CD4-positive, alpha-beta T cell treated with Interleukin-6 at 100 ng/mL for 8 hours (primary cell): Measurements from ENCODE around the gene TIMM23B.
"Not testable (repeated sequence)": the region's sequence is repeated elsewhere in the genome, so short reads cannot be mapped to it uniquely, and the experiment has no call there.

Source experiments
- DNase-seq: peaks from one replicate; pipeline ENCODE4 v3.0.0-alpha.2; 2020; ENCODE audit warnings: mixed read lengths, low spot score

TIMM23B gene

GRCh38 chr10:49941447-49942338 is at the start of gene TIMM23B, which contains the start of gene PARG:
Gene TIMM23B, plus strand, starts transcription at chr10:49942053. Its CDS starts 142 bp downstream, at chr10:49942195.
Gene PARG, minus strand, starts transcription at chr10:49942027. Its CDS starts 302 bp downstream, at chr10:49941725.
- DNase-seq: peak; percentile 69

GRCh38 chr10:49899999-49900398 is 41.9 kb upstream of the TIMM23B start:
- not testable (repeated sequence) for DNase-seq

- DNase-seq: not testable (repeated sequence)
These were observed 41.4 kb upstream of the TIMM23B start for GRCh38 chr10:49900406-49900805.

- DNase-seq: not testable (repeated sequence)
These were observed 38.0 kb upstream of the TIMM23B start for GRCh38 chr10:49903829-49904228.

GRCh38 chr10:49908290-49909080 is 33.4 kb upstream of the TIMM23B start:
- not testable (repeated sequence) for DNase-seq

GRCh38 chr10:49910295-49910694 is 31.6 kb upstream of the TIMM23B start:
- DNase-seq: not testable (repeated sequence)

- DNase-seq: not testable (repeated sequence)
These were observed 25.4 kb upstream of the TIMM23B start for GRCh38 chr10:49916451-49916850.

GRCh38 chr10:49917927-49918326 is 23.9 kb upstream of the TIMM23B start:
- DNase-seq: not testable (repeated sequence)

GRCh38 chr10:49922041-49922440 is 19.8 kb upstream of the TIMM23B start:
- DNase-seq: not testable (repeated sequence)

- not testable (repeated sequence) for DNase-seq
These were observed 18.3 kb upstream of the TIMM23B start for GRCh38 chr10:49923572-49923971.

- DNase-seq: not testable (repeated sequence)
These were observed 10.6 kb upstream of the TIMM23B start for GRCh38 chr10:49931276-49931675.

GRCh38 chr10:49931959-49932728 is 9.7 kb upstream of the TIMM23B start:
- not testable (repeated sequence) for DNase-seq

- not testable (repeated sequence) for DNase-seq
These were observed 469 bp downstream of the TIMM23B start for GRCh38 chr10:49942339-49942705.

- not testable (repeated sequence) for DNase-seq
These were observed 1.8 kb downstream of the TIMM23B start for GRCh38 chr10:49943607-49944006.

- not testable (repeated sequence) for DNase-seq
These were observed 6.3 kb downstream of the TIMM23B start for GRCh38 chr10:49948142-49948541.

- DNase-seq: not testable (repeated sequence)
These were observed 6.9 kb downstream of the TIMM23B start for GRCh38 chr10:49948737-49949136.

GRCh38 chr10:49952006-49952405 is 10.2 kb downstream of the TIMM23B start:
- DNase-seq: not testable (repeated sequence)

GRCh38 chr10:49953122-49953521 is 11.3 kb downstream of the TIMM23B start:
- DNase-seq: not testable (repeated sequence)

GRCh38 chr10:49970331-49970857 is 28.5 kb downstream of the TIMM23B start:
- not testable (repeated sequence) for DNase-seq

- DNase-seq: not testable (repeated sequence)
These were observed 29.6 kb downstream of the TIMM23B start for GRCh38 chr10:49971466-49971865.

- DNase-seq: not testable (repeated sequence)
These were observed 30.2 kb downstream of the TIMM23B start for GRCh38 chr10:49972094-49972493.
